Measurements from ENCODE around the gene SH3RF3.

Gene SH3RF3

GRCh38 chr2:109466674-109467575 lies 337.9 kb downstream of the SH3RF3 start:
- FAIRE-seq = no peak

GRCh38 chr2:109467701-109468100 lies 338.7 kb downstream of the SH3RF3 start:
- no peak for FAIRE-seq

GRCh38 chr2:109468893-109469292 lies 339.9 kb downstream of the SH3RF3 start:
- no peak for FAIRE-seq

GRCh38 chr2:109471658-109472057 lies 342.7 kb downstream of the SH3RF3 start:
- no peak for FAIRE-seq

- no peak for FAIRE-seq
These were observed 343.4 kb downstream of the SH3RF3 start for GRCh38 chr2:109472331-109472959.

- no peak for FAIRE-seq
These were observed 344.0 kb downstream of the SH3RF3 start for GRCh38 chr2:109472974-109473373.

GRCh38 chr2:109473616-109474318 lies 344.8 kb downstream of the SH3RF3 start:
- no peak for FAIRE-seq

GRCh38 chr2:109474319-109474825 lies 345.4 kb downstream of the SH3RF3 start:
- FAIRE-seq = no peak

- FAIRE-seq = no peak
These were observed 346.7 kb downstream of the SH3RF3 start for GRCh38 chr2:109475531-109476210.

- FAIRE-seq = no peak
These were observed 347.8 kb downstream of the SH3RF3 start for GRCh38 chr2:109476641-109477441.

GRCh38 chr2:109478906-109479493 lies 350.0 kb downstream of the SH3RF3 start:
- FAIRE-seq = no peak

GRCh38 chr2:109479804-109480203 lies 350.8 kb downstream of the SH3RF3 start:
- FAIRE-seq = no peak

- no peak for FAIRE-seq
These were observed 351.6 kb downstream of the SH3RF3 start for GRCh38 chr2:109480486-109481195.

GRCh38 chr2:109481196-109481555 lies 352.2 kb downstream of the SH3RF3 start:
- FAIRE-seq = no peak

- no peak for FAIRE-seq
These were observed 352.6 kb downstream of the SH3RF3 start for GRCh38 chr2:109481599-109481998.

GRCh38 chr2:109482361-109482861 lies 353.4 kb downstream of the SH3RF3 start:
- no peak for FAIRE-seq

GRCh38 chr2:109486711-109487535 lies 357.9 kb downstream of the SH3RF3 start:
- no peak for FAIRE-seq

- no peak for FAIRE-seq
These were observed 358.5 kb downstream of the SH3RF3 start for GRCh38 chr2:109487536-109487869.

GRCh38 chr2:109487871-109488655 lies 359.1 kb downstream of the SH3RF3 start:
- no peak for FAIRE-seq
